ENCODE measurements around the gene ZNF841. TPM values are rescaled to one million over a fixed set of nuclear protein-coding genes. Genes with fewer than 3 reads are reported as not detected.
"Not testable (repeated sequence)": the region's sequence is repeated elsewhere in the genome, so short reads cannot be mapped to it uniquely, and the experiment has no call there.

ZNF841 gene
- total and polyA plus RNA-seq, 2 donors (not counting 3 experiments of a cell fraction or from before 2014, with no cell fraction given) = 5.2 to 17.7 TPM

GRCh38 chr19:52028027-52028779, 67.4 kb downstream of the ZNF841 start, which contains the start of gene ZNF614:
TSS of gene ZNF614 (minus strand) at chr19:52028379. CDS start at chr19:52025745, 2,634 bp downstream.
- Histone ChIP-seq H3K4me2 (ENCODE audit: insufficient read depth, low read length) (peak within 1 kb of the TSS; percentile 95), H4K20me1 (replicated peaks; ENCODE audit: control insufficient read depth, extremely low read depth, insufficient read depth, low read length) (no peaks in the 10 kb centered on the region), H3K4me3 (replicated peaks in 1 of 3; ENCODE audit: insufficient read depth in 1 of 3, low read depth in 1 of 3, low read length in 3 of 3) (peak within 1 kb of the TSS; percentile 59 to 90 (median 87)), H3K27me3 (ENCODE audit: control insufficient read depth in 2 of 2, insufficient read depth in 2 of 2, low read length in 2 of 2) (no peaks in the 10 kb centered on the region), H3K9ac (replicated peaks; ENCODE audit: extremely low read depth, insufficient read depth, low read length) (peak within 1 kb of the TSS; percentile 95), H3K79me2 (ENCODE audit: control insufficient read depth, insufficient read depth, low read length) (peaks cover 10% of the 10 kb centered on the region), H3K9me1 (replicated peaks; ENCODE audit: control insufficient read depth, extremely low read depth, insufficient read depth, low read length) (no peaks in the 10 kb centered on the region), H3K9me3 (replicated peaks; ENCODE audit: control insufficient read depth, insufficient read depth, low read length) (peaks cover 2% of the 10 kb centered on the region), H2AFZ (ENCODE audit: low read depth, low read length) (peak within 1 kb of the TSS; percentile 99), H3K27ac (ENCODE audit: insufficient read depth, low read depth, low read length) (peak within 1 kb of the TSS; percentile 93), H3K4me1 (ENCODE audit: control insufficient read depth, extremely low read depth, insufficient read depth, low read length) (peaks cover 6% of the 10 kb centered on the region), H3K36me3 (ENCODE audit: control insufficient read depth in 2 of 2, extremely low read depth in 1 of 2, insufficient read depth in 2 of 2, low read length in 2 of 2) (peaks cover 0 to 7% of the 10 kb centered on the region in 2 experiments)
- POLR2A ChIA-PET = interaction anchor here (0.9 to 1.1 kb wide), 3 partner anchors 20 to 162 kb away, joined by 3 to 5 read pairs (median 4); partner anchors contain the start of genes PPP2R1A, ZNF432 and ZNF615
- intact Hi-C loops (cut with micrococcal nuclease) (loop anchor here (1.0 to 5.0 kb wide), 7 partner anchors 20 to 209 kb away; partner anchors contain the start of genes PPP2R1A, ZNF350, ZNF432 and ZNF613), dilution Hi-C loops (cut with MboI; ENCODE audit: extremely low pct_ligation_motif_present, low sequenced_read_pairs) (no loop called here)
- DNase-seq (ENCODE audit: low read depth, low spot score) (peak; percentile 92), FAIRE-seq (peak; percentile 92)
- BruUV-seq (replicated peaks) = TSS peak; percentile 56
- CTCF ChIA-PET = no interaction called here
- TF ChIP-seq MAX (IDR thresholded peaks at IDR 0.05; ENCODE audit: insufficient read depth, insufficient read length) (peak; percentile 17), CTCF (IDR thresholded peaks at IDR 0.05; ENCODE audit: extremely low read depth in 1 of 2, insufficient read depth in 1 of 2, low read depth in 1 of 2, low read length in 2 of 2) (no peak), JUN (IDR thresholded peaks at IDR 0.05; ENCODE audit: borderline replicate concordance, insufficient read depth, insufficient read length, low read depth) (no peak), MYC (IDR thresholded peaks at IDR 0.05; ENCODE audit: low read depth, low read length) (peak; percentile 14), FOS (IDR thresholded peaks at IDR 0.05; ENCODE audit: borderline replicate concordance, insufficient read depth, low read length) (peak; percentile 4), POLR2AphosphoS5 (IDR thresholded peaks at IDR 0.05; ENCODE audit: insufficient read depth, low read depth, low read length) (peak; percentile 63), POLR2A (IDR thresholded peaks at IDR 0.05; ENCODE audit: low read depth, low read length) (peak; percentile 86)

- BruUV-seq (replicated peaks); POLR2A ChIA-PET; H3K9ac ChIP-seq (replicated peaks; ENCODE audit: extremely low read depth, insufficient read depth, low read length); H3K9me1 ChIP-seq (replicated peaks; ENCODE audit: control insufficient read depth, extremely low read depth, insufficient read depth, low read length); H4K20me1 ChIP-seq (replicated peaks; ENCODE audit: control insufficient read depth, extremely low read depth, insufficient read depth, low read length); H3K27me3 ChIP-seq (ENCODE audit: control insufficient read depth in 2 of 2, insufficient read depth in 2 of 2, low read length in 2 of 2); H3K4me1 ChIP-seq (ENCODE audit: control insufficient read depth, extremely low read depth, insufficient read depth, low read length); FAIRE-seq; H3K4me2 ChIP-seq (ENCODE audit: insufficient read depth, low read length); CTCF ChIA-PET; H3K4me3 ChIP-seq (replicated peaks in 1 of 3; ENCODE audit: insufficient read depth in 1 of 3, low read depth in 1 of 3, low read length in 3 of 3); H2AFZ ChIP-seq (ENCODE audit: low read depth, low read length); DNase-seq (ENCODE audit: low read depth, low spot score); dilution Hi-C loops (cut with MboI; ENCODE audit: extremely low pct_ligation_motif_present, low sequenced_read_pairs); H3K9me3 ChIP-seq (replicated peaks; ENCODE audit: control insufficient read depth, insufficient read depth, low read length); H3K27ac ChIP-seq (ENCODE audit: insufficient read depth, low read depth, low read length): not testable (repeated sequence)
- Histone ChIP-seq H3K79me2 (ENCODE audit: control insufficient read depth, insufficient read depth, low read length) (peaks cover 10% of the 10 kb centered on the region), H3K36me3 (ENCODE audit: control insufficient read depth in 2 of 2, extremely low read depth in 1 of 2, insufficient read depth in 2 of 2, low read length in 2 of 2) (peaks cover 0 to 10% of the 10 kb centered on the region in 2 experiments)
- intact Hi-C loops (cut with micrococcal nuclease) = loop anchor here (5.0 kb wide), 3 partner anchors 99 to 211 kb away; partner anchors contain the start of genes PPP2R1A and ZNF613
These were observed 69.1 kb downstream of the ZNF841 start for GRCh38 chr19:52026255-52026990.
